K562 (cell line): ENCODE data around the gene VWC2. TPM values are rescaled to one million over a fixed set of nuclear protein-coding genes. Genes with fewer than 3 reads are reported as not detected.

Experiments
- ATAC-seq: fragments of 200-7000 bp; cut with Tn5 transposase; 3 replicates; pipeline ENCODE4 v1.9.1; 2020; ENCODE audit warnings: moderate library complexity
- BruUV-seq: library from RNA; stranded (reverse); fragments of 400-500 nt; replicated peaks from 2 replicates; lab custom pipeline; 2021; lab: Mats Ljungman, UMichigan
- CTCF ChIA-PET: fragments of 300-600 bp; formaldehyde crosslinking; extraction: SDS; loops from one replicate; lab custom pipeline; 2021; ENCODE audit warnings: low intra/inter-chr PET ratio; lab: Yijun Ruan, JAX
- POLR2A ChIA-PET: fragments of 300-600, 350-650 bp; sonication (Branson Sonifier 250); formaldehyde crosslinking; extraction: SDS; loops from one replicate; lab custom pipeline; 2021; ENCODE audit warnings: antibody characterized with exemption, inconsistent platforms; lab: Yijun Ruan, JAX
- DNase-seq, 4 experiments: peaks; one replicate each; pipeline versions ENCODE4 v3.0.0 to v3.0.0-alpha.2; 2011 to 2018; ENCODE audit warnings: low spot score in 3 of 4, mixed read lengths in 3 of 4; ENCODE audit errors: extremely low read depth in 1 of 4
- FAIRE-seq: peaks from 2 replicates; lab custom pipeline; 2011; peaks lifted over from hg19 to GRCh38; lab: Jason Lieb, UNC
- H2AFZ ChIP-seq: 2 replicates; pipeline ENCODE4 v1.6.0; 2011; ENCODE audit warnings: low read depth, low read length, control low read depth, inconsistent platforms
- H3K27ac ChIP-seq: fragments of 200-600 bp; 3 replicates; pipeline ENCODE4 v1.8.0; 2011; ENCODE audit warnings: low read depth, mild to moderate bottlenecking, control low read depth, inconsistent platforms, low read length, moderate library complexity, mixed read lengths; ENCODE audit errors: extremely low read depth
- H3K27me3 ChIP-seq, 2 experiments: fragments of 300-600 bp in 1 of 2; 2 replicates in 1 of 2; 3 replicates in 1 of 2; pipeline versions ENCODE4 v1.6.0 to v1.8.0; 2011; ENCODE audit warnings: inconsistent platforms in 2 of 2, low read length in 2 of 2, mild to moderate bottlenecking in 1 of 2, mixed read lengths in 1 of 2, moderate library complexity in 1 of 2; ENCODE audit not compliant: control insufficient read depth in 2 of 2, insufficient read depth in 2 of 2
- H3K36me3 ChIP-seq: fragments of 300-600 bp; 3 replicates; pipeline ENCODE4 v1.8.0; 2011; ENCODE audit warnings: mild to moderate bottlenecking, low read length, inconsistent platforms; ENCODE audit not compliant: control insufficient read depth, insufficient read depth
- H3K4me1 ChIP-seq, 2 experiments: fragments of 200-600 bp in 1 of 2; replicated peaks in 1 of 2; 2 replicates in 1 of 2; 3 replicates in 1 of 2; pipeline versions ENCODE4 v1.5.1 to v1.8.0; 2011; ENCODE audit warnings: inconsistent platforms in 2 of 2, low read length in 2 of 2, mild to moderate bottlenecking in 1 of 2, mixed read lengths in 1 of 2, moderate library complexity in 1 of 2; ENCODE audit not compliant: control insufficient read depth in 2 of 2, insufficient read depth in 2 of 2
- H3K4me2 ChIP-seq: 2 replicates; pipeline ENCODE4 v1.6.1; 2011; ENCODE audit warnings: low read length, control low read depth, inconsistent platforms, mixed read lengths; ENCODE audit not compliant: insufficient read depth
- H3K4me3 ChIP-seq: fragments of 200-600 bp; sonication (generic), shearing (Covaris generic); 2 replicates; pipeline ENCODE4 v1.5.1; 2016; ENCODE audit warnings: control low read depth, inconsistent platforms
- H3K79me2 ChIP-seq: fragments of 200-600 bp; 3 replicates; pipeline ENCODE4 v1.8.0; 2011; ENCODE audit warnings: low read length, inconsistent platforms; ENCODE audit not compliant: control insufficient read depth, insufficient read depth
- H3K9ac ChIP-seq, 2 experiments: 2 replicates each; pipeline versions ENCODE4 v1.6.0 to v1.6.1; 2011; ENCODE audit warnings: low read depth in 2 of 2, low read length in 2 of 2, control low read depth in 1 of 2, inconsistent platforms in 1 of 2, mild to moderate bottlenecking in 1 of 2, mixed read lengths in 1 of 2; ENCODE audit not compliant: insufficient read depth in 1 of 2
- H3K9me1 ChIP-seq: one replicate; pipeline ENCODE4 v1.6.0; 2011; ENCODE audit warnings: inconsistent platforms, mild to moderate bottlenecking, low read length, moderate library complexity; ENCODE audit not compliant: control insufficient read depth, insufficient read depth
- H3K9me3 ChIP-seq: replicated peaks from 2 replicates; pipeline ENCODE4 v1.5.1; 2011; ENCODE audit warnings: low read depth, low read length, inconsistent platforms; ENCODE audit not compliant: control insufficient read depth, insufficient read depth
- H4K20me1 ChIP-seq: replicated peaks from 2 replicates; pipeline ENCODE4 v1.6.1; 2011; ENCODE audit warnings: low read length, inconsistent platforms, mixed read lengths; ENCODE audit not compliant: control insufficient read depth, insufficient read depth
- BDP1 ChIP-seq: IDR thresholded peaks from 3 replicates; pipeline ENCODE4 v1.6.1; 2011; ENCODE audit not compliant: insufficient read length, insufficient read depth
- GATAD2A ChIP-seq: fragments of 450-650 bp; IDR thresholded peaks from 2 replicates; pipeline ENCODE4 v1.6.1; 2017
- HSF4 ChIP-seq: fragments of 250-450 bp; sonication (Bioruptor Pico); IDR thresholded peaks from 2 replicates; pipeline ENCODE4 v2.1.2; 2022; ENCODE audit warnings: mild to moderate bottlenecking, moderate library complexity, borderline replicate concordance
- NELFE ChIP-seq: IDR thresholded peaks from 2 replicates; pipeline ENCODE4 v1.6.1; 2011; ENCODE audit warnings: mild to moderate bottlenecking; ENCODE audit not compliant: insufficient read depth, insufficient read length
- NFATC3 ChIP-seq: fragments of 450-650 bp; IDR thresholded peaks from 2 replicates; pipeline ENCODE4 v1.6.1; 2017; ENCODE audit warnings: mild to moderate bottlenecking
- NR1H2 ChIP-seq: sonication (generic); formaldehyde crosslinking; IDR thresholded peaks from 2 replicates; pipeline ENCODE4 v1.4.0; 2020; ENCODE audit warnings: mild to moderate bottlenecking, missing genetic modification reagents
- PHF20 ChIP-seq: fragments of 450-650 bp; IDR thresholded peaks from 2 replicates; pipeline ENCODE4 v1.6.1; 2018; ENCODE audit not compliant: partially characterized antibody
- RBM22 ChIP-seq: fragments of 200-400 bp; formaldehyde crosslinking; IDR thresholded peaks from 2 replicates; pipeline ENCODE4 v1.6.1; 2018; ENCODE audit warnings: low read length, low read depth; ENCODE audit not compliant: poor library complexity, severe bottlenecking
- STAT5B ChIP-seq: fragments of 250-450 bp; sonication (Bioruptor Pico); IDR thresholded peaks from 2 replicates; pipeline ENCODE4 v1.8.0; 2021; ENCODE audit warnings: mild to moderate bottlenecking, inconsistent platforms
- ZC3H8 ChIP-seq: fragments of 450-650 bp; IDR thresholded peaks from 2 replicates; pipeline ENCODE4 v1.6.1; 2017
- ZNF165 ChIP-seq: fragments of 250-450 bp; sonication (Bioruptor Pico); IDR thresholded peaks from 2 replicates; pipeline ENCODE4 v1.4.0; 2020; ENCODE audit warnings: borderline replicate concordance
- ZNF384 ChIP-seq: IDR thresholded peaks from 2 replicates; pipeline ENCODE4 v1.6.1; 2012; ENCODE audit warnings: low read depth, low read length, improper control_type of control experiment
- ZNF586 ChIP-seq: fragments of 450-650 bp; formaldehyde crosslinking; conservative IDR thresholded peaks from 2 replicates; pipeline ENCODE4 v1.4.0; 2020; ENCODE audit warnings: mild to moderate bottlenecking, moderate library complexity
- ZNF707 ChIP-seq: fragments of 250-450 bp; sonication (Bioruptor Pico); conservative IDR thresholded peaks from 2 replicates; pipeline ENCODE4 v1.8.0; 2022; ENCODE audit warnings: inconsistent platforms, mild to moderate bottlenecking, moderate library complexity
- WGBS: fragments of 100-300 bp; shearing (Covaris generic); methylation state at CpG from one replicate; pipeline ENCODE4 v1.1.6; 2016; ENCODE audit warnings: low coverage, mixed read lengths; ENCODE audit not compliant: insufficient coverage; ENCODE audit errors: missing lambda C conversion rate; 5-methylcytosine and 5-hydroxymethylcytosine counted together
- in situ Hi-C: fragments of 300-500 bp; cut with MboI; formaldehyde crosslinking; loops from 4 replicates; pipeline ENCODE4 v1.15.0; 2018; ENCODE audit warnings: inconsistent platforms, mixed read lengths
- intact Hi-C: fragments of 100-400 bp; cut with micrococcal nuclease; formaldehyde crosslinking; loops from 2 replicates; pipeline ENCODE4 v1.14.2; 2022
- polyA plus RNA-seq, 8 experiments: library from polyadenylated mRNA; depleted of rRNA in 4 of 8; stranded (reverse) in 5 of 8; unstranded in 3 of 8; fragments of >200 nt; fragmentation: Nextera tagmentation in 2 of 8; fragmentation: Illumina TruSeq in 1 of 8; extraction: Ambion mirVana in 2 of 8; extraction: Trizol in 1 of 8; gene quantifications; 2 replicates each; pipeline versions ENCODE4 v1.2.1 to v1.2.3, GENCODE V29; 2011 to 2014; ENCODE audit warnings: inconsistent platforms in 1 of 8, missing spikeins in 1 of 8
- total RNA-seq, 7 experiments: library from RNA; depleted of rRNA in 6 of 7; stranded (reverse); fragments of >200 nt in 6 of 7; fragmentation: Illumina TruSeq in 2 of 7; extraction: Trizol in 2 of 7; gene quantifications; 2 replicates each; pipeline versions ENCODE4 v1.2.1 to v1.2.3, GENCODE V29; 2011 to 2021; ENCODE audit warnings: low replicate concordance in 1 of 7
- TF ChIP-seq, protein P1 (sequence below): fragments of 250-450 bp; sonication (Bioruptor Pico); IDR thresholded peaks from 2 replicates; pipeline ENCODE4 v1.4.0; 2020; ENCODE audit warnings: mild to moderate bottlenecking, moderate library complexity
- TF ChIP-seq, protein P2 (sequence below): sonication (generic); formaldehyde crosslinking; IDR thresholded peaks from 2 replicates; pipeline ENCODE4 v1.8.0; 2022; ENCODE audit warnings: mild to moderate bottlenecking, missing genetic modification reagents, borderline replicate concordance
- TF ChIP-seq, protein P3 (sequence below): fragments of 250-450 bp; sonication (Bioruptor Pico); IDR thresholded peaks from 2 replicates; pipeline ENCODE4 v1.8.0; 2022; ENCODE audit warnings: moderate library complexity, mild to moderate bottlenecking, inconsistent platforms

The VWC2 gene
- total and polyA plus RNA-seq, 9 of the 15 experiments (the other 6 are each of a cell fraction or from before 2014, with no cell fraction given): not detected

DNA sequence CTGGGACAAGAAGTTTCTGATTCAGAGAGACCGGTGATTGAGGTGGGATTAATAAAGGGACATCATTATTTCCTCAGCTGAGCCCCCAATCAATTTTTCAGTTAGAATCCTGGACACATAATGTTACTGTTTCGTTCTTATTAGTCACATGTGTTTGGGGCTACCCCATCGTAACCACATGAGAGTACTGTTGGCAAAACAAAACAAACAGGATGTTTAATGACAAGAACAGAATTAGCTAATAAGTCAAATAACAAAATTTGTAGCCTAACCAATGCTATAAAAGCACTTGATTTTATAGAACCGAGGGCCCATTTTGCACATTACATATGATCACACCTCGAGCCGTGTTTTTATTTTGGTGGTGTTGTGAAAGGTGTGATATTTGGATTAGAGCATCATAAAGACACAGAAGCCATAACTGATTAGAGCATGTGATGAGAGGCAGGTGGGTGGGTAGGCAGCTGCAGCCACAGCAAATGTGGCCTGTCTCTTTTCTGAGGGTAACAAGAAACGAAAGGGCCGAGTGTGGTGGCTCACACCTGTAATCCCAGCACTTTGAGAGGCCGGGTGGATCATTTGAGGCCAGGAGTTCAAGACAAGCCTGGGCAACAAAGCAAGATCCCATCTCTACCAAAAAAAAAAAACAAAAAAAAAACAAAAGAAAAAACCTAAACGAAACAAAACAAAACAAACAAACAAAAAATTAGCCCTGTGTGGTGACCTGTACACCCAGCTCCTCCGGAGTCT is 1.8 kb upstream of the VWC2 start:
- Histone ChIP-seq H3K9me1 (no peaks in the 10 kb centered on the region), H3K9me3 (no peaks in the 10 kb centered on the region), H3K4me3 (no peak overlapping the region), H4K20me1 (no peaks in the 10 kb centered on the region), H3K4me1 (no peaks in the 10 kb centered on the region), H3K27ac (no peak overlapping the region), H2AFZ (no peak overlapping the region), H3K27me3 (no peaks in the 10 kb centered on the region; a peak in 1 of 5 replicates), H3K79me2 (no peaks in the 10 kb centered on the region), H3K9ac (no peak overlapping the region), H3K4me2 (no peak overlapping the region), H3K36me3 (no peaks in the 10 kb centered on the region)
- no peak for FAIRE-seq
- ChIA-PET POLR2A (no interaction called here), CTCF (interaction anchor here (0.6 kb wide), 1 partner anchor 81 kb away, joined by 3 read pairs; no protein-coding TSS in a partner anchor)
- DNase-seq: no peak
- in situ Hi-C loops (no loop called here), intact Hi-C loops (no loop called here)
- under 1% methylated on average over 11 of the region's 11 CpGs for WGBS
- no TSS peak for BruUV-seq
- ATAC-seq: no peak
- no peak for TF ChIP-seq GATAD2A
- no peak for TF ChIP-seq NELFE
- TF ChIP-seq ZNF586: no peak
- no peak for TF ChIP-seq HSF4
- no peak for TF ChIP-seq ZNF384
- no peak for TF ChIP-seq STAT5B (CRISPR knock-in tag)
- TF ChIP-seq RBM22: no peak
- no peak for TF ChIP-seq PHF20
- TF ChIP-seq, protein P1, sequence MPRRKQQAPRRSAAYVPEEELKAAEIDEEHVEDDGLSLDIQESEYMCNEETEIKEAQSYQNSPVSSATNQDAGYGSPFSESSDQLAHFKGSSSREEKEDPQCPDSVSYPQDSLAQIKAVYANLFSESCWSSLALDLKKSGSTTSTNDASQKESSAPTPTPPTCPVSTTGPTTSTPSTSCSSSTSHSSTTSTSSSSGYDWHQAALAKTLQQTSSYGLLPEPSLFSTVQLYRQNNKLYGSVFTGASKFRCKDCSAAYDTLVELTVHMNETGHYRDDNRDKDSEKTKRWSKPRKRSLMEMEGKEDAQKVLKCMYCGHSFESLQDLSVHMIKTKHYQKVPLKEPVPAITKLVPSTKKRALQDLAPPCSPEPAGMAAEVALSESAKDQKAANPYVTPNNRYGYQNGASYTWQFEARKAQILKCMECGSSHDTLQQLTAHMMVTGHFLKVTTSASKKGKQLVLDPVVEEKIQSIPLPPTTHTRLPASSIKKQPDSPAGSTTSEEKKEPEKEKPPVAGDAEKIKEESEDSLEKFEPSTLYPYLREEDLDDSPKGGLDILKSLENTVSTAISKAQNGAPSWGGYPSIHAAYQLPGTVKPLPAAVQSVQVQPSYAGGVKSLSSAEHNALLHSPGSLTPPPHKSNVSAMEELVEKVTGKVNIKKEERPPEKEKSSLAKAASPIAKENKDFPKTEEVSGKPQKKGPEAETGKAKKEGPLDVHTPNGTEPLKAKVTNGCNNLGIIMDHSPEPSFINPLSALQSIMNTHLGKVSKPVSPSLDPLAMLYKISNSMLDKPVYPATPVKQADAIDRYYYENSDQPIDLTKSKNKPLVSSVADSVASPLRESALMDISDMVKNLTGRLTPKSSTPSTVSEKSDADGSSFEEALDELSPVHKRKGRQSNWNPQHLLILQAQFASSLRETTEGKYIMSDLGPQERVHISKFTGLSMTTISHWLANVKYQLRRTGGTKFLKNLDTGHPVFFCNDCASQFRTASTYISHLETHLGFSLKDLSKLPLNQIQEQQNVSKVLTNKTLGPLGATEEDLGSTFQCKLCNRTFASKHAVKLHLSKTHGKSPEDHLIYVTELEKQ (CRISPR knock-in tag): no peak
- no peak for TF ChIP-seq BDP1
- no peak for TF ChIP-seq ZNF707 (CRISPR knock-in tag)
- TF ChIP-seq NR1H2 (CRISPR knock-in tag): no peak
- TF ChIP-seq ZC3H8: no peak
- TF ChIP-seq, protein P2, sequence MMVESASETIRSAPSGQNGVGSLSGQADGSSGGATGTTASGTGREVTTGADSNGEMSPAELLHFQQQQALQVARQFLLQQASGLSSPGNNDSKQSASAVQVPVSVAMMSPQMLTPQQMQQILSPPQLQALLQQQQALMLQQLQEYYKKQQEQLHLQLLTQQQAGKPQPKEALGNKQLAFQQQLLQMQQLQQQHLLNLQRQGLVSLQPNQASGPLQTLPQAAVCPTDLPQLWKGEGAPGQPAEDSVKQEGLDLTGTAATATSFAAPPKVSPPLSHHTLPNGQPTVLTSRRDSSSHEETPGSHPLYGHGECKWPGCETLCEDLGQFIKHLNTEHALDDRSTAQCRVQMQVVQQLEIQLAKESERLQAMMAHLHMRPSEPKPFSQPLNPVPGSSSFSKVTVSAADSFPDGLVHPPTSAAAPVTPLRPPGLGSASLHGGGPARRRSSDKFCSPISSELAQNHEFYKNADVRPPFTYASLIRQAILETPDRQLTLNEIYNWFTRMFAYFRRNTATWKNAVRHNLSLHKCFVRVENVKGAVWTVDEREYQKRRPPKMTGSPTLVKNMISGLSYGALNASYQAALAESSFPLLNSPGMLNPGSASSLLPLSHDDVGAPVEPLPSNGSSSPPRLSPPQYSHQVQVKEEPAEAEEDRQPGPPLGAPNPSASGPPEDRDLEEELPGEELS (CRISPR knock-in tag): no peak
- no peak for TF ChIP-seq NFATC3
- no peak for TF ChIP-seq ZNF165 (CRISPR knock-in tag)
- TF ChIP-seq, protein P3, sequence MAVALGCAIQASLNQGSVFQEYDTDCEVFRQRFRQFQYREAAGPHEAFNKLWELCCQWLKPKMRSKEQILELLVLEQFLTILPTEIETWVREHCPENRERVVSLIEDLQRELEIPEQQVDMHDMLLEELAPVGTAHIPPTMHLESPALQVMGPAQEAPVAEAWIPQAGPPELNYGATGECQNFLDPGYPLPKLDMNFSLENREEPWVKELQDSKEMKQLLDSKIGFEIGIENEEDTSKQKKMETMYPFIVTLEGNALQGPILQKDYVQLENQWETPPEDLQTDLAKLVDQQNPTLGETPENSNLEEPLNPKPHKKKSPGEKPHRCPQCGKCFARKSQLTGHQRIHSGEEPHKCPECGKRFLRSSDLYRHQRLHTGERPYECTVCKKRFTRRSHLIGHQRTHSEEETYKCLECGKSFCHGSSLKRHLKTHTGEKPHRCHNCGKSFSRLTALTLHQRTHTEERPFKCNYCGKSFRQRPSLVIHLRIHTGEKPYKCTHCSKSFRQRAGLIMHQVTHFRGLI (CRISPR knock-in tag): no peak
